Astrocyte of the cerebellum (primary cell): ENCODE measurements around the gene MBTPS1.
A peak's percentile ranks its signal among the peaks of the same experiment; 100 is the strongest.

Experiments
- DNase-seq: peaks from one replicate; pipeline ENCODE4 v3.0.0-alpha.2; 2011; ENCODE audit warnings: low read depth
- H3K4me3 ChIP-seq: 2 replicates; pipeline ENCODE4 v1.5.1; 2011; ENCODE audit warnings: mild to moderate bottlenecking, low read depth, low read length, moderate library complexity
- CTCF ChIP-seq: IDR thresholded peaks from 2 replicates; pipeline ENCODE4 v1.5.1; 2012; ENCODE audit warnings: low read length, low read depth, moderate library complexity, mild to moderate bottlenecking; ENCODE audit errors: missing control alignments
- in situ Hi-C: cut with HindIII; loops from 2 replicates; pipeline ENCODE4 v1.10.0; 2017; ENCODE audit warnings: low sequenced_read_pairs

The MBTPS1 gene

GRCh38 chr16:84144209-84144858 is 27.6 kb upstream of the MBTPS1 start:
- H3K4me3 ChIP-seq: peak overlapping the region; percentile 81
- in situ Hi-C loops: no loop called here
- DNase-seq: no peak
- peak; percentile 42 for TF ChIP-seq CTCF

GRCh38 chr16:84143784-84144199 is 27.1 kb upstream of the MBTPS1 start:
- no peak for DNase-seq
- in situ Hi-C loops: no loop called here
- TF ChIP-seq CTCF: no peak
- H3K4me3 ChIP-seq: peak overlapping the region; percentile 81

- in situ Hi-C loops: no loop called here
- no peak for TF ChIP-seq CTCF
- no peak for DNase-seq
- H3K4me3 ChIP-seq: no peak overlapping the region
Observed at GRCh38 chr16:84143081-84143480, 26.3 kb upstream of the MBTPS1 start.

- in situ Hi-C loops: no loop called here
- no peak for DNase-seq
- TF ChIP-seq CTCF: no peak
- H3K4me3 ChIP-seq: no peak overlapping the region
Observed at GRCh38 chr16:84141143-84141670, 24.5 kb upstream of the MBTPS1 start.

- no peak overlapping the region for H3K4me3 ChIP-seq
- no peak for TF ChIP-seq CTCF
- DNase-seq: no peak
- in situ Hi-C loops: loop anchor here (5.0 kb wide), 3 partner anchors 52 to 98 kb away; partner anchors contain the start of gene ADAD2
Observed at GRCh38 chr16:84139628-84140258, 23.0 kb upstream of the MBTPS1 start.

- no peak overlapping the region for H3K4me3 ChIP-seq
- in situ Hi-C loops: loop anchor here (5.0 kb wide), 3 partner anchors 52 to 98 kb away; partner anchors contain the start of gene ADAD2
- peak; percentile 26 for DNase-seq
- no peak for TF ChIP-seq CTCF
Observed at GRCh38 chr16:84138824-84139627, 22.3 kb upstream of the MBTPS1 start.
